T47D (cell line): ENCODE data around the gene ADAMTS2.

Experiments used
- DNase-seq, 2 experiments: peaks; one replicate each; pipeline versions ENCODE4 v3.0.0 to v3.0.0-alpha.2; 2011 to 2012; ENCODE audit warnings: low read depth in 1 of 2, low spot score in 1 of 2
- JUND ChIP-seq: IDR thresholded peaks from 2 replicates; pipeline ENCODE4 v1.6.1; 2012; ENCODE audit warnings: low read depth
- in situ Hi-C: cut with HindIII; loops from 2 replicates; pipeline ENCODE4 v1.10.0; 2016; ENCODE audit warnings: low sequenced_read_pairs, low pct_unique_long_range_greater_than_20kb

ADAMTS2 gene

DNA sequence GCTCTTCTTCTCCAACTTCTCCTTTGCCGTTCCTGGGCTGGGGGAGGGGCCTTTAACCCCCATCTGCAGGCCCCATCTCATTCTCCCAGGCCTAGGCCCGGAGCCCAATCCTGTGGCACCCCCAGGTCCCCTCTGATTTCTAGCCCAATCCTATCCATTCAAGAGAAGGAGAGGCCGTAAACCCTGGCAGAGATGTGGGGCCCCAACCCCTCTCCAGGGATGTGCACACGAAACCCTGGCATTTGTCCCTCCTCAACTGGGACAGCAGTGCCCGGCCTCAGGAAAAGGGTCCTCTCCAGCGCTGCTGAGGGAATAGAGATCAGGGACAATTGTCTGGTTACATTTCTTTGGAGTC lies 24.2 kb upstream of the ADAMTS2 start:
- in situ Hi-C loops = no loop called here
- TF ChIP-seq JUND = no peak
- DNase-seq = no peak

DNA sequence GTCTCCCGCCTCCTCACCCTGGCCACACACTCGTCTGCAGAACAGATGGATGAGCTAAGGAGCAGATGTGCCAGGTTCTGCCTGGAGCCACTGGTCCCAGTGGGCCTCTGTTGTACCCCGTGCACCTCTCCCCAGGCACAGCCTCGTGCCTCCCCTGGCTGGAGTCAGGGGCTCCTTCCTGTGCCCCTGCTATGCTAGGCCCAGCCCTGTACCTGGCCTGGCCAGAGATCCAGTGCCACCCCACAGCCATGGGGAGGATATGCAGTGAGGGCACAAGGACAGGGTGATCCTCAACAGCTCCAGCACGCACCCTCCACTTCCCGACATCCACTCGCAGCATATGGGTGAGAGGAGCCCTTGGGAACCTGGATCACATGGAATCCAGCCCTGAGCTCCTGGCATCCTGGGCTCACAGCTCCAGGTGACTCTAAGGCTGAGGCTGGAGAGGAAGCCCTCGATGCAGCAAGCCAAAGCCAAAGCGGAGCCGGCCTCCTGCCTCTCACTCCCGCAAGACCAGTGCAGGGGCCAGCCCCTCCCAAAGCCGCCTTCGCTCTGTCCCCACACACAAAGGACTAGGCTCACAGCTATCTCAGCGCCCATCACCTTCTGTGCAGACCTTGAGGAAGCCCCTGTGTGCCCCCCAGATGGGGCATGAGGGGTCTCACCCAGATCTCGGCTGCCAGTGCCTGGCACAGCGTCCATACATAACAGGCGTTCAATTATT lies 23.7 kb upstream of the ADAMTS2 start:
- in situ Hi-C loops = no loop called here
- TF ChIP-seq JUND = no peak
- no peak for DNase-seq

DNA sequence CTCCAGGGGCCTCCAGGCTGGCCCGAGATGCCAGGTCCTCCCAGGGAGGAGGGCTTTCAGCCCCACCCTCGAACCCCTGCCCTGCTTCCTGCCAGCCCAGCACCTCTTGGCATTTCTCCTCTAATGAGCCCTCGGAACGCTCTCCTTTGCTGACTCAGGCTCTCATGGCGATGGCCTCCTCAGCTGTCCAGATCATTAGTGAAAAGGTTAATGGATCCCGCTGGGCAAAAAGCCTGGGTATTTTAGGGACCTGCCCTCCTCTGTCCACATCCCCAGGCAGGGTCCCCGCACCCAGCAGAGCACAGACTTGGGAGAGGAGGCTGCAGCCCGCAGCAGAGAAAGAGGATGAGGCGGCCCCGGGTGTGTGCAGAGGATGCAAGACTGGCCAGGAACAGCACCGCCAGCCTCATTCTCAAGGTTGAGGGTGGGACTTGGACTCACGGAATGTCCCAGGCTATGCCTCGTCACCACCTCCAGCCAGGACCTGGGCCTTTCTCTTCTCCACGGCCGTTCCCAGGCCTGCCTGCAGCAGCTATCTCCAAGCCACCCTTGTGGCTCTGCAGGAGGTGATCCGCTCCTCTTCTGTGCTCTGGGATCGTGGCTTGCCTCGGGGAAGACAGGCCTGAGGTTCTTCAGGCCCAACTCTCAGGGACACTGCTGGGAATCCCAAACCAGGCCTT lies 23.0 kb upstream of the ADAMTS2 start:
- in situ Hi-C loops = no loop called here
- no peak for TF ChIP-seq JUND

DNA sequence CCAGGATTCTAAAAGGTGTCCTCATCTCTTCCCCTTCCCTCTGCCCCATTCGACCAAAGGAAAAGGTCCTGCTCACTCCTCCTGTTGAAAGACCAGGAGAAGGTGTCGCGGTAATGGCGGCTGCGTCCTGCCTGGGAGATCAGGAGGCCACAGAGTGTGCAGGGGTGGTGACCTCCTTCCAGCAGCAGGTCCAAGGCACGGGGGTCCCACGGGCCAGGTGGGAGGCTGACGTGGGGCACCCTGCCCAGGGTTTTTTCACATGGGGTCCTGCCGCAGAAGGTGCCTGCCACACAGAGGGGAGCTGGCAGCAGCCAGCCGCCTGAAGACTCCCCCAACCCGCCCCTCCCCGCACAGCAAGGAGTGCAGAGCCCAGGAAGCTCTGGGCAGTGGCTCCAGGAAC lies 22.2 kb upstream of the ADAMTS2 start:
- TF ChIP-seq JUND = no peak
- no peak for DNase-seq
- in situ Hi-C loops = no loop called here

More for the DNA sequence above, 23.0 kb upstream of the ADAMTS2 start:
- no peak for DNase-seq

DNA sequence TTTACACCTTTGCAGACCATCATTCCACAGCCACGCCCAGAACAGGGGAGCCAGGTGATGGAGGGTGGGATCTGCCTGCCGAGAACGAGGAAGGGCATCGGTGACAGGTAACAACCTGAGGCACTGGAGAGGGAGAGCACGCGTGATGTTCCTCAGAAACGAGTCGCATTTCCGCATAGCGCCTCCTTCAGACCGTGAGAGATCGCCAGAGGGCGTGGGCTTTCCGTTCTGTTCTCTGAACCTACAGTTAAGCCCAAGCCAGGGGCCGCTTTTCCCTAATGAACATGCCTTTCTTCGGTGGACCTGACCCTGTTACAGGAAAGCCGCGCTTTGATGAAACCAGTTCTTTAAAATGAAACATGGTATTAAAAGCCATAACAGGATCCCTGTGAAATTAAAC lies 17.1 kb upstream of the ADAMTS2 start:
- TF ChIP-seq JUND = no peak
- DNase-seq = no peak
- in situ Hi-C loops = no loop called here

DNA sequence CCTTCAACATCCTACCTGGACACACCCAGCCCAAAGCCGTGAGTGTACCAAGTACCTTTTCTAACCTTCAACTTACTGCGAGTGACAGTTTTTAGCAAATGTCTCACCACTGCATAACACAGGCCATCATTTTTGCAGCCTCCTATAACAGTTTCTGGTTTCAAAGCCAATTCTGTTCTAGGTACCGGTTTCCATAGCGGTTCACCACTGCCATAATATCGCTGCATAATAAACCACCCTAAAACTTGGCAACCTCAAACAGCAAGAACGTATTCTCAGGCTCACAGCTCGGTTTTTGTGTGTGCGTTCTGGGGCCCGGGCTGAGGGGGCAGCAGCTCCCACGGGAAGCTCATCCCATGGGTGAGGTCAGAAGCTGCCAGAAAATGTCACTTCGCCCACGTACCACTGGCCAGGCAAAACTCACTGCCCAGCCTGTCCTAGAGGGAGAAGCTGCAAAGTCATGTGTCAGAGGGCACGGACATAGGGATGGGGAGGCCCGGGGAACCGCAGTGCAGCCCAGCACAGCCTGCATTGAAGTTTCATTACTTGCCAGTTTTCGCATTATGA lies 15.9 kb upstream of the ADAMTS2 start:
- no peak for TF ChIP-seq JUND
- in situ Hi-C loops = no loop called here
- DNase-seq = no peak

DNA sequence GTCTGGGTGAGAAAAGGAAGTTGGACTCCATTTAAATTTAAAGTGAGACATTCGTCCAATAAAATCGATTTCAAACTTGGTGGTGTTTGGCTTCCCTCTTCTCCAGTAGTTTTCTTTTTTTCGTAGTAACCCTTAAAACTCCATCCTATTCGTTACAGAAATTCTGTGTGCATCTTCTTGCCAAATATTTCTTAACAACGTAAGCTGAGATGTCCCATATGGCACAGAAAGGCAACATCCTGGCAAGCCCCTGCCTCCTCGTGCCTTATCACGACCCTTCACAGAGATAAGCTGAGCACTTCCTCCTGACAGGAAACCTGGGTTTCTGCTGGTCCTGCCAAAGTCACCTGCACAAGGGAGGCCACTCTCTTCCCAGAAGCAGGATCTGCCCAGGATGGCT lies 11.8 kb upstream of the ADAMTS2 start:
- TF ChIP-seq JUND = no peak
- no peak for DNase-seq
- in situ Hi-C loops = no loop called here

DNA sequence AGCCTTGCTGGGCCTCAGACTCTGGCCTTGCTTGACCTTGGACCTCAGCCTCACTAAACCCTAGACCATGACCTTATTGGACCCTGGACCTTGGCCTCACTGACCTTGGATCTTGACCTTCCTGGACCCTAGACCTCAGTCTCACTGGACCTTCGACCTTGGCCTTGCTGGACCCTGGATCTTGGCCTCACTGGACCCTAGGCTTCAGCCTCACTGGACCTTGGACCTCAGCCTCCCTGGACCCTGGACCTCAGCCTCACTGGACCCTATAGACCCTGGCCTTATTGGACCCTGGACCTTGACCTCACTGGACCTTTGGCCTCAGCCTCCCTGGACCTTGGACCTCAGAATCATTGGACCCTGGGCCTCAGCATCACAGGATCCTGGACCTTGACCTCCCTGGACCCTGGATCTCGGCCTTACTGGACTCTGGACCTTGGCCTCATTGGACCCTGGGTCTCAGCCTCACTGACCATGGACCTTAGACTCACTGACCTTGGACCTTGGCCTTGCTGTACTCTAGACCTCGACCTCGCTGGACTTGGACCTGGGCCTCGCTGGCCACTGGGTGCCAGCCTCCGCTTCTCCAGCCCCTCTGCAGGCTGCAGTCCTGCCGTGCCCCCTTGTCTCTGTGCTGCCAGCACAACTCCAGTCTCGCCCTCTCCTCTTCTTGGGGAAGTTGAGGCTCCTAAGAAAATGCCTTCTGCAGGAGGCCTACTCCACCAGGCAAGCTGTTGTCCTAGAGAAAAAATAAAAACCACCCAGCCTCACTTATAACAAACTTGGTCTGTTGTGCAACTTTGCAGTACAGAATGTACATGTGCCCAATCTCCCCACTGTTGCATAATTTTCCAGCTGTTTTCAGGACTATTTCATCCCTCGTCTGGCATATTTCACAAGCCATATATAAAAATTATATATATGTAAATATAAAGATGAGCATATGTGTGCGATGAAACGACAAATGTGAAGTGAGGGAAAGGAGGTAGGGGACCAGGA lies 11.0 kb upstream of the ADAMTS2 start:
- TF ChIP-seq JUND = no peak
- DNase-seq = no peak
- in situ Hi-C loops = no loop called here

DNA sequence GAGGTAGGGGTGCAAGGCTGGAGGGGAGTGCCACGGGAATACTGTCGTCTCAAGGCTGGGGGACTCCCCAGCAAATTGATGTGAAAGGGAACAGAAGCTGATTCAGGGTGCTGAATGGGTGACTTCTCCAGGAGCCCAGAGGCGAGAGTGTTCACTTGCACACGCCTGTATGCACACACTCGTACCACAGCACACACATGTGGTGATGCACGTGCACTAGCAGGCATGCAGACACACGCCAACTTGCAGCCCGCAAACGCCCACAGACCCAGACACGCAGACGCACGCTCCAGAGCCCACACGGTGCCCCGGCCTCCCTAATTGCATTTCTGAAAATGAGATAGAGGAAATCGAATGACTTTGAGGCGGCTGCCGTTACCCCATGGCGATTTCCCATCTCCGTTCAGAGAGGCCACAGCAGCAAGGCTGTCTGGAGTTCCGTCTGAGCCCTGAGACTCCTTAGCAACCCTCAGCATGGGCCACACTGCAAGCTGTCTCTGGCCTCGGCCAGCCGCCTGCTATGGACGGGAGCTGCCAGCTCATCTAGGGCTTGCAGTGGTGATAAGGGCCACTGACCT lies 9.1 kb upstream of the ADAMTS2 start:
- no peak for TF ChIP-seq JUND
- in situ Hi-C loops = no loop called here
- DNase-seq = no peak

DNA sequence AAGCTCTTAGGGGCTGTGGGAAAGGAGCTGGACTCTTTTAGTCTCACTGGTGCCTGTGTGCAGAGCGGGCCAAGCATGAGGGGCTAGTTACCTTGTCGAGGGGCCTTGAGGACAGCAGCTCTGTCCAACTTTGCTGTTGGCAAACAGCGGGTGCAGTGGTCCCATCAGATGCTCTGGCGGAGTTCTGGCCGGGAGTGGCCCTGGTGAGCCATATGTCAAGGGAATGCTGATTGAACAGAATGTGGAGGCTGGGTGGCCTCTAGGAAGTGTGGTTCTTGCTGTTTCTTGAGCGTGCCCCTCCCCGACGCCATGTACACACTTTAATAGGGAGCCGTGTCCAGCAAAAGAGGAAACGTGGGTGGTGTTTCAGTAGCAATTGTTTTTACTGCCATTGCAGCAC lies 3.6 kb upstream of the ADAMTS2 start:
- in situ Hi-C loops = no loop called here
- no peak for DNase-seq
- TF ChIP-seq JUND = no peak

DNA sequence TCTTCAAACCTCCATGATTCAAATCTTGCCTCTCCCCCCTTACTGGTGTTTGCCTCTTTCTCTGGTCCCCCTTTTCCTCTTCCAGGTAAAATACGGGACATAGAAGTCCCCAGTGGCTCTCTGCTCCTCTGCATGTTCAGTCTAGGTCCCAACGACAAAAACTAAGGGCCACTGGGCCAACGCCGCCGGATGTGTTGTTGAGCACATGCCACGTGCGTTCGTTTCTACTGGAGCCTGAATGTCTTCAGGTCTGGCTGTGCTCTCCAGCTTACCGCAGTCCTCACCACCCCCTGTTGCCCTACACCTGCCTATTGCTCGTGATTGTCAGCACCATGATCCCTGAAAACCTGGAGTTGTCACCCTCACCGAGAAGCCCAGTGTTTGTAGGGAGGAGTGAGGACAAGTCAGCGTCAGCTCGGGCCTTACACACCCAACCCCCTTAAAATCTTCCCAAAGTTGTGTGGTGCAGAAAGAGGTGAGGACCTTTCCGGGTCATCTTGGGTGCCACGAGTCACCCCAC lies 2.8 kb upstream of the ADAMTS2 start:
- no peak for DNase-seq
- in situ Hi-C loops = no loop called here
- TF ChIP-seq JUND = no peak

DNA sequence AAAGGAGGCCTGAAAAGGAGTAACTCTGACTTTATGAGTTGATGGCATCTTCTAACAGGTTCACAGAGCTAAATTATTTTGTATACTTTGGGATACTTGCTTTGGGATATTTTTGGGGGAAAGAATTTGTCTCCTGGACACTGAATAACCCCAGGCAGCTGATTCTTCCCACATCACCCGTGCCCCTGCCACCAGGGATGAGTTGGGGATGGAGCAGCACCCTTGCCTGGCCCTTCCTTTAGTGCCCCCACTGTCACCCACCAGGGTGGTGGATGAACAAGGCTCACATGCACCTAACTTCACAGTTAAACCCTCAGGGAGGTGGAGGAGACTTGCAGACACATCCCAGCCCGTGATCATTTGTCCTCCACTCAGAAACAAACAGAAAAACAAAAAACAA lies 2.3 kb upstream of the ADAMTS2 start:
- DNase-seq = no peak
- in situ Hi-C loops = no loop called here
- no peak for TF ChIP-seq JUND
